ENCODE data around the gene NR2F2.

The NR2F2 gene

GRCh38 chr15:96353930-96354730 is 23.6 kb downstream of the NR2F2 start:
- peak; percentile 70 for DNase-seq (ENCODE audit: low spot score)

- peak; percentile 72 for DNase-seq (ENCODE audit: low spot score)
Observed at GRCh38 chr15:96354731-96355567, 24.4 kb downstream of the NR2F2 start.

- no peak for DNase-seq (ENCODE audit: low spot score)
Observed at GRCh38 chr15:96355568-96356187, 25.2 kb downstream of the NR2F2 start.

- peak; percentile 89 for DNase-seq (ENCODE audit: low spot score)
Observed at GRCh38 chr15:96356494-96357455, 26.3 kb downstream of the NR2F2 start.

- DNase-seq (ENCODE audit: low spot score) = no peak
Observed at GRCh38 chr15:96358001-96358801, 27.7 kb downstream of the NR2F2 start.

- no peak for DNase-seq (ENCODE audit: low spot score)
Observed at GRCh38 chr15:96358821-96359615, 28.5 kb downstream of the NR2F2 start.

GRCh38 chr15:96359616-96360521 is 29.4 kb downstream of the NR2F2 start:
- peak; percentile 82 for DNase-seq (ENCODE audit: low spot score)

- no peak for DNase-seq (ENCODE audit: low spot score)
Observed at GRCh38 chr15:96360581-96361308, 30.2 kb downstream of the NR2F2 start.

GRCh38 chr15:96361309-96362010 is 31.0 kb downstream of the NR2F2 start:
- no peak for DNase-seq (ENCODE audit: low spot score)

GRCh38 chr15:96362011-96362754 is 31.7 kb downstream of the NR2F2 start:
- no peak for DNase-seq (ENCODE audit: low spot score)

- DNase-seq (ENCODE audit: low spot score) = no peak
Observed at GRCh38 chr15:96362755-96363651, 32.5 kb downstream of the NR2F2 start.

- no peak for DNase-seq (ENCODE audit: low spot score)
Observed at GRCh38 chr15:96363707-96364106, 33.2 kb downstream of the NR2F2 start.

- no peak for DNase-seq (ENCODE audit: low spot score)
Observed at GRCh38 chr15:96365781-96366525, 35.5 kb downstream of the NR2F2 start.

- DNase-seq (ENCODE audit: low spot score) = no peak
Observed at GRCh38 chr15:96366526-96366877, 36.0 kb downstream of the NR2F2 start.

Data from AG20443 (cell line).